HEK293T (cell line): ENCODE measurements around the gene BRD4.
A peak's percentile ranks its signal among the peaks of the same experiment; 100 is the strongest.

Experiments used
- CTCF ChIA-PET: fragments of 350-600 bp; formaldehyde crosslinking; extraction: SDS; loops from one replicate; lab custom pipeline; 2021; ENCODE audit warnings: antibody characterized with exemption, inconsistent platforms; lab: Yijun Ruan, JAX
- POLR2A ChIA-PET: fragments of 350-600 bp; formaldehyde crosslinking; extraction: SDS; loops from one replicate; lab custom pipeline; 2020; ENCODE audit warnings: antibody characterized with exemption, inconsistent platforms; lab: Yijun Ruan, JAX
- DNase-seq: peaks from one replicate; pipeline ENCODE4 v3.0.0; 2012; ENCODE audit warnings: mixed read lengths; ENCODE audit errors: extremely low spot score
- ARNT ChIP-seq: fragments of 450-650 bp; IDR thresholded peaks from 2 replicates; pipeline ENCODE4 v1.6.1; 2017; ENCODE audit warnings: mild to moderate bottlenecking
- BHLHE40 ChIP-seq: fragments of 450-650 bp; IDR thresholded peaks from 2 replicates; pipeline ENCODE4 v1.6.1; 2016; ENCODE audit warnings: mild to moderate bottlenecking, moderate library complexity, borderline replicate concordance
- CTBP1 ChIP-seq: fragments of 450-650 bp; IDR thresholded peaks from 2 replicates; pipeline ENCODE4 v1.6.1; 2016; ENCODE audit warnings: borderline replicate concordance
- ELF4 ChIP-seq: fragments of 450-650 bp; IDR thresholded peaks from 2 replicates; pipeline ENCODE4 v1.6.1; 2017; ENCODE audit warnings: antibody characterized with exemption
- FOXA1 ChIP-seq: fragments of 450-650 bp; IDR thresholded peaks from 2 replicates; pipeline ENCODE4 v1.6.1; 2016; ENCODE audit warnings: mild to moderate bottlenecking
- FOXK2 ChIP-seq: fragments of 450-650 bp; IDR thresholded peaks from 2 replicates; pipeline ENCODE4 v1.6.1; 2016; ENCODE audit warnings: mild to moderate bottlenecking
- FOXM1 ChIP-seq: fragments of 450-650 bp; IDR thresholded peaks from 2 replicates; pipeline ENCODE4 v1.6.1; 2017; ENCODE audit warnings: mild to moderate bottlenecking, borderline replicate concordance
- HDGF ChIP-seq: fragments of 450-650 bp; IDR thresholded peaks from 2 replicates; pipeline ENCODE4 v1.6.1; 2017; ENCODE audit warnings: antibody characterized with exemption, borderline replicate concordance
- L3MBTL2 ChIP-seq: fragments of 450-650 bp; conservative IDR thresholded peaks from 2 replicates; pipeline ENCODE4 v1.6.1; 2016; ENCODE audit warnings: mild to moderate bottlenecking
- NFRKB ChIP-seq: fragments of 450-650 bp; IDR thresholded peaks from 2 replicates; pipeline ENCODE4 v1.6.1; 2016; ENCODE audit warnings: mild to moderate bottlenecking, moderate library complexity
- PKNOX1 ChIP-seq: fragments of 450-650 bp; IDR thresholded peaks from 2 replicates; pipeline ENCODE4 v1.6.1; 2016
- SP1 ChIP-seq: fragments of 450-650 bp; IDR thresholded peaks from 2 replicates; pipeline ENCODE4 v1.6.1; 2017
- SUZ12 ChIP-seq: fragments of 450-650 bp; IDR thresholded peaks from 2 replicates; pipeline ENCODE4 v1.6.1; 2016; ENCODE audit warnings: mild to moderate bottlenecking
- TARDBP ChIP-seq: fragments of 450-650 bp; IDR thresholded peaks from 2 replicates; pipeline ENCODE4 v1.6.1; 2016
- ZNF384 ChIP-seq: fragments of 450-650 bp; IDR thresholded peaks from 2 replicates; pipeline ENCODE4 v1.6.1; 2016

Gene BRD4

GRCh38 chr19:15332311-15332996, at the start of gene BRD4:
TSS of gene BRD4 (minus strand) at chr19:15332539. CDS start at chr19:15273099, 59,440 bp downstream.
- POLR2A ChIA-PET, result interaction anchor here (0.5 to 1.9 kb wide), 13 partner anchors 15 to 100 kb away, joined by 3 to 12 read pairs (median 3); partner anchors contain the start of genes AKAP8 and AKAP8L
- no peak for TF ChIP-seq ELF4
- TF ChIP-seq SUZ12, result no peak
- TF ChIP-seq FOXM1, result no peak
- DNase-seq, result peak; percentile 89

GRCh38 chr19:15381864-15382263, 49.5 kb upstream of the BRD4 start:
- ChIA-PET CTCF (no interaction called here), POLR2A (no interaction called here)
- TF ChIP-seq ELF4, result no peak
- no peak for TF ChIP-seq SP1
- TF ChIP-seq ARNT, result no peak
- TF ChIP-seq PKNOX1, result no peak
- no peak for TF ChIP-seq NFRKB
- no peak for TF ChIP-seq L3MBTL2
- TF ChIP-seq FOXM1, result no peak
- no peak for TF ChIP-seq BHLHE40
- TF ChIP-seq ZNF384, result no peak
- no peak for TF ChIP-seq SUZ12
- TF ChIP-seq FOXK2, result no peak
- TF ChIP-seq CTBP1, result no peak
- DNase-seq, result no peak

More at GRCh38 chr19:15332311-15332996, at the start of gene BRD4:
- CTCF ChIA-PET, result no interaction called here

- TF ChIP-seq FOXA1, result no peak
- no peak for TF ChIP-seq CTBP1
- no peak for TF ChIP-seq FOXK2
- no peak for TF ChIP-seq FOXM1
- no peak for TF ChIP-seq SP1
- TF ChIP-seq BHLHE40, result no peak
- TF ChIP-seq PKNOX1, result no peak
- TF ChIP-seq ARNT, result no peak
- no peak for TF ChIP-seq SUZ12
- TF ChIP-seq L3MBTL2, result no peak
- TF ChIP-seq NFRKB, result no peak
- TF ChIP-seq ELF4, result no peak
- DNase-seq, result no peak
- ChIA-PET CTCF (no interaction called here), POLR2A (no interaction called here)
Measured at GRCh38 chr19:15381429-15381828, 49.1 kb upstream of the BRD4 start.

GRCh38 chr19:15379999-15380647, 47.8 kb upstream of the BRD4 start:
- ChIA-PET CTCF (interaction anchor here (1.0 kb wide), 1 partner anchor 176 kb away, joined by 5 read pairs; no protein-coding TSS in a partner anchor), POLR2A (interaction anchor here (0.7 to 3.7 kb wide), 10 partner anchors 12 to 82 kb away, joined by 3 to 31 read pairs (median 4); partner anchors contain the start of genes AKAP8L and BRD4)
- TF ChIP-seq NFRKB (no peak), SP1 (no peak), ARNT (no peak), HDGF (no peak), BHLHE40 (no peak), FOXA1 (no peak), ZNF384 (no peak), ELF4 (no peak), PKNOX1 (no peak), TARDBP (no peak), FOXK2 (no peak)
- peak; percentile 39 for DNase-seq

GRCh38 chr19:15379083-15379998, 47.0 kb upstream of the BRD4 start, which contains the start of gene AKAP8:
TSS of gene AKAP8 (minus strand) at chr19:15379787. CDS start at chr19:15379731, 56 bp downstream.
- CTCF ChIA-PET, result interaction anchor here (0.7 to 1.2 kb wide), 3 partner anchors 127 to 202 kb away, joined by 3 to 4 read pairs (median 3); no protein-coding TSS in a partner anchor
- DNase-seq, result peak; percentile 99
- POLR2A ChIA-PET, result interaction anchor here (0.7 to 3.7 kb wide), 11 partner anchors 12 to 172 kb away, joined by 3 to 31 read pairs (median 3); partner anchors contain the start of genes AKAP8L and BRD4
- TF ChIP-seq NFRKB, result no peak
- TF ChIP-seq ARNT, result no peak
- no peak for TF ChIP-seq ZNF384
- TF ChIP-seq HDGF, result no peak
- TF ChIP-seq ELF4, result 0 out of 2 replicates have a peak, but pooled peaks have one; percentile 25
- TF ChIP-seq FOXA1, result no peak
- no peak for TF ChIP-seq SP1
- no peak for TF ChIP-seq FOXM1
- no peak for TF ChIP-seq L3MBTL2
- TF ChIP-seq CTBP1, result no peak
- TF ChIP-seq PKNOX1, result peak; percentile 99
